Left forelimb (tissue), 1 donor: ENCODE data around the gene SEC62.
A peak's percentile ranks its signal among the peaks of the same experiment; 100 is the strongest.

Experiments
- DNase-seq: peaks from one replicate; pipeline ENCODE4 v3.0.0-alpha.2; 2018; ENCODE audit warnings: low spot score

Gene SEC62, protein sequence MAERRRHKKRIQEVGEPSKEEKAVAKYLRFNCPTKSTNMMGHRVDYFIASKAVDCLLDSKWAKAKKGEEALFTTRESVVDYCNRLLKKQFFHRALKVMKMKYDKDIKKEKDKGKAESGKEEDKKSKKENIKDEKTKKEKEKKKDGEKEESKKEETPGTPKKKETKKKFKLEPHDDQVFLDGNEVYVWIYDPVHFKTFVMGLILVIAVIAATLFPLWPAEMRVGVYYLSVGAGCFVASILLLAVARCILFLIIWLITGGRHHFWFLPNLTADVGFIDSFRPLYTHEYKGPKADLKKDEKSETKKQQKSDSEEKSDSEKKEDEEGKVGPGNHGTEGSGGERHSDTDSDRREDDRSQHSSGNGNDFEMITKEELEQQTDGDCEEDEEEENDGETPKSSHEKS

DNA sequence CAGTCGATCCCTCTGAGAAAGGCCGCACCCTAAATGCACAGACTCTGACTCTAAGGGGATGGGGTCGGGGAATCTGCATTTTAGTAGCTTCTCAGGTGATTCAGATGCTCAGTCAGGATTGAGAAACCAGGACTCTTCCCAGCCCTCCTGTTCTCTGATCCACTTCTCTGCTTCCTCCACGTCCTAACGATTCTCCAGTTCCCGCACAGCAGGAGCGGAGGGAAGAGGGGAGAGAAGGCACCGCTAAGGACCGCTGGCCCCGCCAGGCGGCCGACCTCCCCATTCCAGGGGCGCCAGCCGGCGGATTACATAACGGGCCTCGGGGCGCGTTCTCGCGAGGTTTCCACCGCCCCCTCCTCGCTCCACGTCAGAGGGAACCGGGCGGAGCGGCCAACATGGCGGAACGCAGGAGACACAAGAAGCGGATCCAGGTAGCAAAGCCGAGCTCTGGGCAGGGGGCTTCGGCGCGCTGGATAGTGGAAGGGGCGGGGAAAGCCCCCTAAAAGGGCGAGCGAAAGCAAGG, at the start of gene SEC62:
TSS of gene SEC62 (plus strand) at position 380 of the 523 bp plus-strand sequence. CDS start at position 396, 16 bp downstream.
- peak; percentile 98 for DNase-seq

DNA sequence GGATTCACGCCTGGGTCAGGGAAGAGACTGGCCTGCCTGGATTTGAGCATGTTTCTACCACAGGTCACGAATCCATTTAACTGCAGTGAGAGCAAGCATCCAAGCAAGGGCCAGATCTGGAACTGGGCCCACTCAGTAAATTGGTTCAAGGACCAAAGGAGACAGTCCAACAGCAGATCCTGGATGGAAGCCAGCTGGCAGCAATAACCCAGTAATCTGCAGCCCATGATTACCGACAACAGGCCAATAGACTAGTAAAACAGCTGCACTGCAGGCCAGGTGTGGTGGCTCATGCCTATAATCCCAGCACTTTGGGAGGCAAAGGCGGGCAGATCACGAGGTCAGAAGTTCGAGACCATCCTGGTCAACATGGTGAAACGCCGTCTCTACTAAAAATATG, 43.4 kb upstream of the SEC62 start:
- DNase-seq = no peak

DNA sequence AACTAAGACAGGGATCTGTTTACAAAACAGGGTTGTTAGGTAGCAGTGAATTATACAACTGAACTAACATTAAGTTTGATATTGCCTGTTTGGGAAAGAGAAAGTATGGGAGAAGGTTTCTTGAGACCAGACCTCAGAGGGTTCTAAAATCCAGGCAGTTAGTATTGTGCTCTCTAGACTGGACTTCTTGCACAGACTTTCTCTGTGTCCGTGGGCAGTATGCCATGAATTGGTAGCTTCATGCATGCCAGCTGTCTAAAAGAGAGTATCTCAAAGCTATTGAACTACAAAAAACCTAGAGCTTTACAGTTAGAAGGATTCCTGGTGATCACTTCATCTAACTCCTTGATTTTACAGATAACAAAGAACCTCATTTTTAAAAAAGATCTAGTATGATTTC, 42.8 kb upstream of the SEC62 start:
- no peak for DNase-seq

DNA sequence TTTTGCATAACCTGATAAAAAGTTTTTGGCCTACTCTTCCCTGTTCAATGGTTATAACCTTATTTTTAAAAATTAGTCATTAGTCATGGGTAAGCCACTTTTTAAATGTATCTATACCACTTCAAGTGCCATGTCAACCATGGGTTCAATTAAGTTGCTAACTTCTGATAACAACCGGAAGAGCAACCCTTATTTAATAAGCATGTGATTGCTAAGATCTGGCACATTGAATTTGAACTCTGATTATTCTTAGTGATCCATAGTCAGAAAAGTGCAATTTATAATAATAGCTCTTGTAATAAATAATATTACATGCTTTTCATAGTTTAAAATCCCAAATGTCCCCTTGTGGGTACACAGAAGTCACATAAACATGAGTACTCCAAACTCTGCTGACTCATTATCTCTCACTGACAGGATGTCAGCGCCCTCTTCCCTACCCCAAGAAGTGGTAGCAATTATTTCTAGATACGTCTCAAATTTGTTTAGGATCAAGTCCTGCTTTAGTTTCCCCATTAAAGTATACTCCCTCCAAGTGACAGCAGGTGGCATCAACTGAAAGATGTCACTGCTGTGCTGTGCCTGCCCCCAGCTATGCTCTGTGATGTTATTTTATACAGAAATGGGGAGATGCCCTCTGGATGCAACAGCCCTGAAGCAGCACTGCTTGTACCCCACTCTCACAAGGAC, 36.6 kb upstream of the SEC62 start:
- DNase-seq = no peak

DNA sequence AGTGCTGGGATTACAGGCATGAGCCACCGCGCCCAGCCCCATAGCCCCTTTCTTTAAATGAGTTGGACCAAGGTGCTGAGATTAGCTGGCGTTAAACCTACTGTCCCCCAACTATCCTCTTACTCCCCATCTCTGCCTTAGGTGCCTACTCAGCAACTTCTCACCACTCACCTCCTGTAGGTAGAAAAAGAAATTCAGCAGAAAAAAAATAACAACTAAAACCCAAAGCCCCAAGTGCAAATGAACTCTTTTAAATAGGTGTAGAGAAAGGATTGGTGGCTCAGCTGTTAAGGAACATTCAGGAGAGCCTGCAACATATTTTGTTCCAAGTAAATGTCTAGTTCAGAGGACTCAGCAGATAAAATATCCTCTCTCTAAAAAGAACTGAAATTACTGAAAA, 35.8 kb upstream of the SEC62 start:
- no peak for DNase-seq

DNA sequence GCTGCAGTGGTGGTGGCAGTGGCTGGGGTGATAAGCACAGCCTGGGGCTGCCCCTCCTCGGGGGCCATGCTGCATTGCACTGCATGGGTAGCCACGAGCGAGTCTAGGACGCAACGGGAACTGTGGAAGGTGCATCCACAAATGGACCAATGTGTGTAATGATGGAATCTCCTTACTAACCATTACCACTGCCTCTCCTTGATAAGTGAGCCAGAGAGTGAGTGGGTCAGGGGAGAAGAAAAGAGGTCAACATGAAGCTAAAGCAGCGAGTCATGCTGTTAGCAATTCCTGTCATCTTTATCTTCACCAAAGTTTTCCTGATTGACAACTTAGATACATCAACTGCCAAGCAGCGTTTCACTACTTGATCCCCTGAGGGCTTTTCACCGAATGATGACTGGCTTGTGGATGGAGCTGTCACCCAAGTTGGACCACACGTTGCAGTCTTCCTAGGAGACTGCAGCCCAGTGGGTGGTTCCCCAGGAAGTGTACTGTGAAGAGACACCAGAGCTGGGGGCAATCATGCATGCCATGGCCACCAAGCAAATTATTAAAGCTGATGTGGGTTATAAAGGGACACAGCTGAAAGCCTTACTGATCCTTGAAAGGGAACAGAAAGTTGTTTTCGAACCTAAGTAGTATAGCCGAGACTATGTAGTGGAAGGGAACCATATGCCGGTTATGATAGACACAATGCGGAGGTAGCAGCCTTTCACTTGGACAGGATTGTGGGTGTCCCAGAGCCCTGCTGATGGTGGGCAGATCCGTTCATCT, 34.7 kb upstream of the SEC62 start:
- no peak for DNase-seq

DNA sequence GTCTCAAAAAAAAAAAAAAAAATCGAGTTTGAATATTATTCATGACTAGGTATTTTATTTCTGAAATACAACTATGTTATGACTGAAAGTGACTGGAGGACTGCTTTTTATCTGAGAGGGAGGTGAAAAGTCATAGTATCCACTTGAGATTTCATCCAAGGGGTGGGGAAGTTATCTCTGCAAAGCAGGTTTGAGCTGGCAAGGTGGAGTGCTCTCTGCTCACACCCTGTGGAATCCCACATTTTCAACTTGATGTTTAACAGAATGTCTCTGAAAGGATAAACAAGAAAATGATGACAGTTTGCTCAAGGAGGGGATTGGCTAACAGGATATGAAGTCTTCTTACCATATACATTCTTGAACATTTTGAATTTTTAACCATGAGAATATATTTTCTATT, 27.3 kb upstream of the SEC62 start:
- DNase-seq = no peak

DNA sequence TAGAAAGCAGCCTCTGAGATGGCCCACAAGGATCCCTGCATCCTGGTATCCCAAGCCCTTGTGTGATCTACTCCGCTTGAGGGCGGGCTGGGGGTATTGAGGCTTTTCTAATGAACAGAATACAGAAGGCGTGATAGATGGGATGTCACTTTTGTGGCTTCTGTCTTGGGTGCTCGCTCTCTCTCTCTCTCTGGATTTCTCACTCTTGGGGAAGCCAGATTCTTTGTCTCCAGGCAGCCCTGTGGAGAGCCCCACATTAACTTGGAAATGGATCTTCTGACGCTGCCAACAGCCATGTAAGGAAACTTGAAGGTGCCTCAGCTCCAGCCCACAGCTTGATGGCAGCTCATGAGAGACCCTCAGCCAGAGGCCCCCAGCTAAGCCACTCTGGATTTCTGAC, 26.9 kb upstream of the SEC62 start:
- no peak for DNase-seq

DNA sequence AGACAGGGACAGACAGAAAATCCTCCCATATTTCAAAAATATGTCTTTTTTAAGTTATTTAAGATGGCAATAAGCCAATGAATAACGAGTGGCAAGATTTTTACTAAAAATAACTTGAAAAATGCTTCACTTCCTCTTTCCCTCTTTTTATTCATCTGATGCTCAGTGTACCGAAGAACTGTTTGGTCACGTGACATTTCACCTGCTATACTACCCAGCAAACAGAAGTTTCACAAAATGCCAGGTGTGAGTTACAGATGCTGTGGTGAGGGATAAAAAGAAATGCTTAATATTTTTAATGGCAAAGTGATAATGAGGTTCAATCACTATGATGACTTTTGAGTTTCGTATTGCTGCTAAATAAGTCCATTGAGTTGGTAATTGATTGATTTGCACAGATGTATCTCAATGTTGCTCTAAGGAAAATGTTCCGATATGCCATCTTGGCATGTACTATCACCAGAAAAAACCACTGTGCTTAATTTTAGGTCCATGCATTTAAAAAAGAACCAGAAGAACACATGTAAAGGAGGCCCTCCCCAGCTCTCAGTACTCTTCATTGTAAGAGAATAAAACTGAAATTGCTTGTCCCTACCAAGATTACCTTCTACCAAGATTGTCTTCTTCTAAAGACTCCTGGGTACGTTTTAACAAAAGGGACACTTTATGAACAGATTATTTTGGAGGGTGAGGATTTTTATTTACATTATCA, 26.0 kb upstream of the SEC62 start:
- no peak for DNase-seq

DNA sequence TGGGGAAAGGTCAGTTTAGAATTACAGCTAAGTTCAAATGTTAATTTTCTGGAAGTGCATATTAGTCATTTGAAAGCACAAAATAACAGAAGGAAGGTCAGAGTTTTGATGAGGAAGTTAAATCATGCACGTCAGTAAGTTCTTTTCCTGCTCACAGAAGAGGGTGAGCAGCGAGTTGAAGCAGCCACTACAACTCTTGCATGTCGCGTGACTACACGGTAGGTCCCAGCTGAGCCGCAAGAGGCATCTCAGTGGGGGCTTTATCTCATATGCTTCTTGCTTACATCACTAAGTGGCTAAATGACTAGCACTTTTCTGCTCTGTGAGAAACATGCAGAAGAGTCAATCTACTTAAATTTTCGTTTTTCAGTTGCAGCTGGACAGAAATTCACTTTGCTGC, 21.3 kb upstream of the SEC62 start:
- DNase-seq = no peak

DNA sequence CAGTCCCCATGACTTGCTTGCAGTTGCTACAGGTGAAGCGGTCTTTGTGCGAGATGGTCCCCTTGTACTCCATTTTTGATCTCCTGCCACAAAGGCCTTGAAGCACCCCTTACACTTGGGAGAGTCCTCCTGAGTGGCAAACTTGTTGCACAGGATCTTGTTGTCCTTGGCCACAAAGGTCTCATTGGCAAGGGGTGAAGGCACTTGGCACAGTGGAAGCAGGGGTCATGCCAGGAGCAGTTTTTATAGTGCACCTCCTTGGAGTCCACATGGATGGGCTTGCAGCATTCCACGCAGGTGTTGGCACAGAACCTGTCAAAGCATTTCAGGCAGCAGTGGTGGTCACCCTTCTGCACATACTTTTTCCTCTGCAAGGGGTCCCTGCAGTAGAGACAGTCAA, 20.3 kb upstream of the SEC62 start:
- no peak for DNase-seq

DNA sequence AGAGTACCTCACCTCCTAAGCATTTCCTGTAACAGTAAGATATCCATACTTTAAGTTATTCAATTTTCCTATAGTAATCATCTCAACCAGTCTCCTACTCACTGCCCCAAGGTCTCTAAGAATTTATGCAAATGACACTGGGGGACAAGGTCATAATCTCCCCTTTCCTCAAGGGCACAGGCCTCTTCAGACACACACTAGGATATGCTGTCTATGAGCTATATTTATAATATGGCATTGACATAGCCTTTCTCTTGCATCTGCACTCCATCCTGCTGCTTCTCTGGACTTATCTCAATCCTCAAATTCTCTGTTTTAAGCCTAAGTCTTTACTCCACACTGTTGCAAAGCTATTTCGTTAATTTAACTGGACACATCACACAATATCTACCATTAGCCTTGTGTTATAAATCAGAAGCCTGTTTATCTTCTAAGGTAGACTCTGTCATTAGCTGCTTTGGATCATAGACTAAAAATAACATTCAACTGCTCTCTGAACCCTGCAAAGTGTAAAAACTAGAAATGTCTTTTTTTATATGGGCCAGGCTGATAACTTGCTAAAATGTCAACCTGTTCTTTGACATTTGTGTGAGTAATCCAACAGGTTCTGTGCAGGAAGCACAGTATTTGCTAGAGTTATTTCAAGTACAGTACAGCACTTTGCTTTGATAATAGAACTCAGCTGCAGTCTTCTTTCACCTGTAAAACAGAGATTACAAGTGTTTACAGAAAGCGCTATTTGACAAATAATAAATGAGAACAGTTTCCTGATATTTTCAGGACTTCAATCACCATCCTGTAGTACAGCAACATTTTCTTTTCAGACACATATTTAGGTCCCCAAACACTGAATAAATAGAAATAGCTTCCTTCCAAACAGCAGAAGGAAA, 17.8 kb upstream of the SEC62 start:
- DNase-seq = no peak

DNA sequence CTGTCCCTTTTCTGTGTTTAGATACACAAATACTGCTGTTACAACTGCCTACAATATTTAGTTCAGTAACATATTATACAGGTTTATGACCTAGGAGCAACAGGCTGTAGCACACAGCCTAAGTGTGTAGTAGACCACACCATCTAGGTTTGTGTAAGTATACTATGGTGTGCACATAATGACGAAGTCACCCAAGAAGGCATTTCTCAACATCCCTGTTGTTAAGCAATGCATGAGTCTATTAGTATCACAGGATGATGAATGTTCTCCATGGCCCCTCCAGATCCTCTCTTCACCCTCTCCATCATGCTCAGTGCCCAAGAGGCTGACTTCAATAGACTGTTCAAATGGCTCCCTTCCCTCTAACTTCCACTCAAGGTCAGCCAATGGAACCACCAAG, 14.6 kb upstream of the SEC62 start:
- no peak for DNase-seq

DNA sequence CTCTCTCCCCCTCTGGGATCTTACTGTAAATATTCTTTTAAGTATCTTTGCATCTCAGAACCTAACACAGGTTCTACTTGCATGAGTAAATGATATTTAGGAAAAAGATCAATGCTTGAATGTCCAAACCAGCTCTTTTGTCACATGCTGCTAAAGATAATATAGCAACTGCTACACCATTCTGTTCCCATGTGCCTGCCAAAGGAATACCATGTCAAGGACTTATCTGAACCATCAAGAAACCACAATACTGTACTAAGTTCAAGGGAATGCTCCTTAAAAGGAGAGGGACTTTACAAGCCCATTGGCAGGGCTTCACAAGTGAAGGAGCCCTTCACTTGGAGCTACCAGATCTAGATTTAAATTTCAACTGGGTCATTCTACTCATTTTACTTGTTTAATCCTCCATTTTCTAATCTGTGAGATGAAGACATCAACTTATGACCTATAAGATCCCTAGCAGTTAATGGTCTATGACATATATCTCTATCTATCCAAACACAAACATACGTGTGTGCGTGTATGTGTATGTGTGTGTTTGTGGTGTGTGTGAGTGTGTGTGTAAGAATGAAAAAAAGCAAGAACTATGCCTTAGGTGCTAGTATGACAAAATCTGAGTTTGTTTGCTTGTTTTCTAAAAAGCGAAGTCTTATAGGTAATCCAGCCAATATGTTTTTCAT, 13.0 kb upstream of the SEC62 start:
- DNase-seq = no peak

DNA sequence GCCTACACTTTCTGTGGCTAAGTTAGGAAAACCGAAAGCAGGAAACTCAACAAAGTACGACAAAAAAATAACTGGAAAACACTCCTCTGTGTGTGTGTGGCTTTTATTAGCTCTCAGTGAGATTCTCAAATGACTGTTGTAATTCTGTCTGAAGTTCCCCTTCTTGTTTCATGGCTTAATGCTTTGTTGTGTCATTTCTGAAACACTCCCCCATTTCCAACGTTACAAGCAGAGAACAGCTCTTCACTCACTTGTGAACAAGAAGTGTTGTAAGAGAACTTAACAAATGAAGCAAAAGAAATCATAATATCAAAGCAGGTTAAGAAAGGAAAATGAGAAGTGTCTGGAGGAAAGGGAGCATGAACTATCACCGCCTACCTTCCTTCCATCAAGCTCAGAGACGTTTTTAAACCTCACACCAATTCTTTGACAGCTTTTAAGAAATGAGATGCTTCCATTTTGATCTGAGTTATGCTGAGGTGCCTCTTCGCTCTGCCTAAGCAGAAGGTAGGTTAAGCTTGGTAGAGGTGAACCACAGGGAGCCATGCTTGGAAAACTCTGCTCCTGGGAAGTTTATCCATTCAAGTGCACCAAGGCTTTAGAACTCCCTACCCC, 12.4 kb upstream of the SEC62 start:
- no peak for DNase-seq

DNA sequence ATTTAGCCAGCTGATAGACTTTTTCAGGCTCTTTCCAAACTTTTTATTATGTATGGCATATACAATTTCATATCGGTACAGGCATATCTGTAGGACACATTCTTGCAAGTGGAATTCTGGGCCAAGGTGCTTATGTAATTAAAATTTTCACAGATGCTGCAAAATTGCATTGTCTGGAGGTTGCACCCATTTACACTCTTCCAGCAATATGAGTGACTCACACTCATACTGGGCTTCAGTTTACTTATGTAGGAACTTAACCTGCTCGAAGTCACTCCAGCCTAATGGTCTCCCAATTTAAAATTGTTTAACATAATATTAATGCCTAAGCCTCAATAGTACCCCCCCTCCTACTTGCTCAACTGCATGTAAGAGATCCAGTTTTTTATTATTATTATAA, 11.2 kb upstream of the SEC62 start:
- no peak for DNase-seq

DNA sequence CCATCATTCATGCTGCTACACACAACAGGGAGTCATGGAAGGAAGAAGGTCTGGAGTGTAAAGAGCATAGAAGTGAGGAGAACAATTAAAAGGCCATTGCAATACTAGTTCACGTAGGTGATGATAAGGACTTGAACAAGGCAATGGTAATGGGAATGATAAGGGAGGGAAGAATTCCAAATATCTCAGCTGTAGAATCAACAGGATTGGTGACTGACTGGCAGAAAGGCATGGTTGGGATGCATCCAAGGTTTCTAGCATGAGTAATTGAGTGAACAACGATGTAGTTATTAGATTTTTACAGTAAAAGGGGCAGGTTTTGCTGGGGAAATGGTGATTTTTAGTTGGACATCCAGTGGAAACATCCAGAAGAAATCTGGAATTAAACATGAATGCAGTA, 2.4 kb upstream of the SEC62 start:
- no peak for DNase-seq

DNA sequence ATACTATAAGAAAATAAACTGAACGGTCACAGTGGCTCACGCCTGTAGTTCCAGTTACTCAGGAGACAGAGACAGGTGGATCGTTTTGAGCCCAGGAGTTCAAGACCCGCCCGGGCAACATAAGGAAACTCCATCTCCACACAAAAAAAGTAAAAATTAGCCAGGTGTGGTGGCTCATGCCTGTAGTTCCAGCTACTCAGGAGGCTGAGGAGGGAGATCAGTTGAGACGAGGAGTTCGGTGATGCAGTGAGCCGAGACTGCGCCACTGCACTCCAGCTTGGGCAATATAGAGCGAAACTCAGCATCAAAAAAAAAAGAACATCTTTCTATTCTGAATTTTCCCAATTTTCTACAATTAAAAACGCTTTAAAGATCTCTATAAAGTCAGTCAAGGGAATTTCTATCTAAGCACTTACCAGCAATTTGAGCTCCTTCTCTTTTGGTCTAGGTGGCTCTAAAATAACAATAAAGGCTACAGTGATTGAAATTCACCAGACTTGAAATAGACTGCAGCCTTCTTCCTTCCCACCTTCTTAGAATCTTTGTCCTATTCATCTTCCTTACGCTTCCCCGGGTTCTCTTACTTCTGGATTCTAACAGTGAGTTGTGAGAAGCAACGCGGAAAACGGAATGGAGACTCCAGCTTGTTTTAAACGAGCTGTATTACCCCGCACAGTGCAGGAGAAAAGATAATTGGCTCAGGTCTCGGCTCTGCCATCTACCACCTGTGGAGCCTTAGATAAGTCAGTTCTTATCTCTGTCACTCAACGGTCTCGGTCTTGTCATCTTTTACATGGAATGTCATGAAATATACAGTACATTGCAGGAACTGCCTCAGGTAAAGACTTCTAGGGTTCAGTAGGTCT, 812 bp upstream of the SEC62 start:
- no peak for DNase-seq
